GM12874 (cell line): ENCODE measurements around the gene SULF2.

Experiments
- TF ChIP-seq, protein P1 (sequence below): IDR thresholded peaks from 2 replicates; pipeline ENCODE4 v1.5.1; 2011; ENCODE audit warnings: low read depth, mild to moderate bottlenecking, control low read depth, low read length, moderate library complexity; ENCODE audit not compliant: insufficient read depth

Gene SULF2

DNA sequence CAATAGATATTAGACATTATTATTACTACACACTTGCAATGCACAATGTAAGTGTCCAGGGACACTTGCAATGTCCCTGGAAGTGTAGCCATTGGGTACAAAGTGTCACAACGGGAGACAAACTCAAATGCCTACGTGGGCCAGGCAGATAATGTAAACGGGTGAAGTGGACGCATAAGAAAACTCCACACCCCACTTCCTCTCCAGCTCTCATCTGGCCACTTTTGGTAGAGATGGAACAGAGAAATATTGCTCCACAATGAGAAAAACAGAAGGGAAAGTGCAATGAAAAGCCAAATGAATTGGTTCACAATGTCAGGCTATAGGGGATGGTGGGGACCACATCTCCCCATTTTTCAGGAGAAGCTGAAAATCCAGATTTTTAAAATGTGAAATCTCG lies 9.4 kb downstream of the SULF2 start:
- TF ChIP-seq, protein P1, sequence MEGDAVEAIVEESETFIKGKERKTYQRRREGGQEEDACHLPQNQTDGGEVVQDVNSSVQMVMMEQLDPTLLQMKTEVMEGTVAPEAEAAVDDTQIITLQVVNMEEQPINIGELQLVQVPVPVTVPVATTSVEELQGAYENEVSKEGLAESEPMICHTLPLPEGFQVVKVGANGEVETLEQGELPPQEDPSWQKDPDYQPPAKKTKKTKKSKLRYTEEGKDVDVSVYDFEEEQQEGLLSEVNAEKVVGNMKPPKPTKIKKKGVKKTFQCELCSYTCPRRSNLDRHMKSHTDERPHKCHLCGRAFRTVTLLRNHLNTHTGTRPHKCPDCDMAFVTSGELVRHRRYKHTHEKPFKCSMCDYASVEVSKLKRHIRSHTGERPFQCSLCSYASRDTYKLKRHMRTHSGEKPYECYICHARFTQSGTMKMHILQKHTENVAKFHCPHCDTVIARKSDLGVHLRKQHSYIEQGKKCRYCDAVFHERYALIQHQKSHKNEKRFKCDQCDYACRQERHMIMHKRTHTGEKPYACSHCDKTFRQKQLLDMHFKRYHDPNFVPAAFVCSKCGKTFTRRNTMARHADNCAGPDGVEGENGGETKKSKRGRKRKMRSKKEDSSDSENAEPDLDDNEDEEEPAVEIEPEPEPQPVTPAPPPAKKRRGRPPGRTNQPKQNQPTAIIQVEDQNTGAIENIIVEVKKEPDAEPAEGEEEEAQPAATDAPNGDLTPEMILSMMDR: no peak

DNA sequence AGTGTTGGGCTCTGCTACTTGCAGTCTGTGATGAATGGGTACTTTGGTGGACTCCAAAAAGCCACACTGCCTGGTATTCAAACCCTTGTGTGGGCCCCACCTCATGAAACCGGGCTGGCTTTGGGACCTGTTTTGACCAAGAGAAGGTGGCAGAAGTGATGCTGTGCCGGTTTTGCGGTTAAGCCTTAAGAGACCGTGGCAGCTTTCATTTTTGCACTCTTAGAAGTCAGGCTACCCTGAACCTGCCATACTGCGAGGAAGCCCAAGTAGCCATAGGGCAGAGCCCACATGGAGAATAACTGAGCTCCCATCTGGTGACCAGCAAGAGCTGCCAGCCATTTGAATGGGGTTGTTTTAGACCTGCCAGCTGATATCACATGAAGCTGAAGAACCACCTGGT lies 10.2 kb downstream of the SULF2 start:
- TF ChIP-seq, protein P1: no peak

DNA sequence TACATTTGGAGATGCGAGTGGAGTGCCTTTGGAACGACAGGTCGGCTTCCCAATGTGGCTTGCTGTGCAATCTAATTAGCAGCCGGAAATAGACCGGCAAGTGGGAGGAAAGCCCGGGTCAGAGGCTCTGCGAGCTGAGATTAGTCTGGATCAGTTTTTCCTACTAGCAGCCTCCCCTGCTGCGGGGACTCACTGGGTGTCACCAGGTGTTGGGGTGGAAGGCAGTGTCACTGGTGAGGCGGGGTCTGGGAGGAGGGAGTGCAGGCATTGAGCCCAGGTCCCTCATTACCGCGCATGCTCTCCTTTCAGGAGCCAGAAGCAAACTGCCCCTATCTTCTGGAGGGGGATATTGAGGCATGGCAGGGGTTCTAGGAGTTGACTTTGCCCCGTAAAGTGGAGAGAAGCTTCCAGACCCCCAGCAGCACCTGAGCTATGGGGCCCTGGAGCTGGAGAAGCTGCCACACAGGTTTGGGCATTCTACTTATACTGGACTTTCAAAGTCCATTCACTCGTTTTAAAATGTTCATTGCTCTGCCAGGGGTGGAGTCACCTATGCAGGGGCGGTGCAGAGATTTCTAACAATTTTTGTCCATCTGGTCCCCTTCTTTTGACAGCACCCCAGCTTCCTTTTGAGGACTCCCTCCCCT lies 11.0 kb downstream of the SULF2 start:
- TF ChIP-seq, protein P1: no peak

DNA sequence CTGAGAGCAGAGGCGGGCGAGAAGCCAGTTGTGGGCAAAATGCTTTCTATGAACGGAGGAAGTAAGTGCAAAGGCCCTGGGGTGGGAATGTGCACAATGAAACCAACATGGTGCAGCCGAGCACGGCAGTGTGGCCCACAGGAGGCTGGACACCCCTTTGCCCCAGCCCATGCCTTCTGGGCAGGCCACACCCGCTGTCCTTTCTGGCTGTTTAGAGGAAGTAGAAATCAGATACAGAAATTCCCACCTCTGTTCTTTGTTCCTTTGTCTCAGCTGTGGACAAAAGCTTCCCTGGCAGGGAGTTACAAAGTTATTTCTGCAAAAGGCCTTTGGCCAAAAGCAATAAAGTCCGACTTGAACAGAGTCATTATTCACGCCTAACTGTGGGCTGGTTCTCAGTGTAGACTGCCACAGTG lies 11.9 kb downstream of the SULF2 start:
- TF ChIP-seq, protein P1: no peak

DNA sequence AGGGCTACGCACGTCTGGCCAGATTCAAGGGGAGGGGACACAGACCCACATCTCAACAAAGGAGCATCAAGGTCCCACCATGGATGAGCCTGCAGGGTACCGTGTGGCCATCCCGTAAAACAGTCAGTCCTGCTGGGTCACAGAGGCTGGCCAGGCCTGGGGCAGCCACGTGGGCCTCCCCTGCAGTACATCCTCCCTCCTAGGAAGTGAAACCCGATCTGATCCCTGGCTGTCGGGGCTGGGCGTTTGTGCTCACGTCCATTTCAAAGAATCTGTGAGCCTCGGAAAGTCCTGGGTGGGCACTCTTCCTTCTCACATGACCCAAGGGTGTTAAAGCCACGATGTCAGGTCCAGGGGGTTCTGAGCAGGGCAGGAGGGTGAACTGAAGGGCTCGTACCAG lies 14.3 kb downstream of the SULF2 start:
- TF ChIP-seq, protein P1: no peak

DNA sequence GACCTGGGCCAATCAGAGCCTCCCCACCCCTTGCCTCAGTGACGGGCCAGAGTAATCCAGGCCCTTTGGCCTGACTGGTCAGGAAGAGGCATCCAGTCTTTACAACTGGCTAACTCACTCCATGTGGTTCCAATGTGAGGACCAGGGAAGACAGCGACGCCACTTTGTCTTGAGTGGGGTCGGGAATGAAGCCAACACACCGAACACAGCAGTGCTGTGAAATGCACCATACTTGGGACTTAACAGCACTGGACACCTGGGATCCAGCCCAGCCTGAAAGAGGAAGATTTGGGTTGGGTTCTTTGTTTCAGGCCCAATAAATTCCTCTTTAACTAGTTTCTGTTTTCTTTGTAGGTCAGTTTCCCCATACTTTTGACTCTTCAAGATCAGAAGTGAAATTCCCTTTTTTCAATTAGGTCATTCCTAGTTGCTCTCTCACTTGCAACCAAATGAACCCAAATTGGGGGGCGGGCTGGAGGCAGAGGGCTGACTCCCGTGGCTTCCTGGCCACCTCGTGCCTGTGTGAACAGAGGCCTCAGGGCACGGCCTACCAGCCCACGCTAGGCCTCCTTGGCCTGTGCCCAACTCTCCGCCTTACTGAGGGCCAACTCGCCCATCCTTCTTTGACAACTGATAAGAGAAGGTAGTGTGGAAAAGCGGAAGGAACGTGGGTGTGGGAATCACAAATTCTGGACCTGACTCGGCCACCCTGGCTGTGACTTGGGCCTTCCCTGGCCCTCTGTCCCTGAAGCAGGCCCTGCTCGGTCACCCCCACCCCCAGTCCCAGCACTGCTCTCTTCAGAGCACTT lies 17.1 kb downstream of the SULF2 start:
- TF ChIP-seq, protein P1: no peak

DNA sequence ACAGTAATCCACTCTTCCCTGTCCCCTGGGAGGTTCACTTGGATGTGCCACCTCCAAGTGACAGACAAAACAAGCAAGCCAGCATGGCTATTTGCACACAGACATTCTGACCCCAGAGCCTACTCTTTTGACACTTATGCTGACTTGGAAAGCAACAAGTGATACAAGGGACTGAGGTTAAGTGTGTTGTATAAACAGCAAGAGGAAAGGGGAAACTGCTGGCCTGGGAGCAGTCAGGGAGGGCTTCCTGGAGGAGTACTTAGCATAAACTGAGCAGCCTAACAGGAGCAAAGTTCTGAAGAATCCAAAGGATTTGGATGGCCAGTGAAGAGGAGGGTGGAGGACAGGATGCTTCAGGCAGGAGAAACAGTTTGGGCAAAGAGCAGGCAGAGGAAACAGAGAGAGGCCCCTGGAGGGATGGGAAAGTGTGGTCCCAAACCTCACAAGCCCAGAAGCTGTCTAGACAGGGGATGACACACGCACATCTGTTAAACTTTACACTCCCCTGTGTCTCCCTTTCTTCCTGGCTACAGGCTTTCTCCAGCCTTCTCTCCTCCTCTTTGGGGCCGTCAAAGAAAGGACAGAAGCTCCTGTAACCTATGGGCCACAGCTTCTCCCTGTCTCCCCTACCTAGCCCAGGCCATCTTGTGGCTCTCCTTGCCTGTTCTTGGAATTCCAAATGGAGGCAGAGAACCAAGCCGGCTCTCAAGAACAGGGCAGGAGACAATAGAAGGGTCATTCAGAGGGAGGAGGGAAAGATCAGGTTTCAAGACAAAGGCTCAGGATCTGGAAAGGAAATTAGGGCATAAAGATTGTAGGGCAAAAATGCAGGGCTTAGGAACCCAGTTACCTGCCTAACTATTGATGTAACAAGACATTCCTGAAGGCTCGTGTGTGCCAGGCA lies 19.3 kb downstream of the SULF2 start:
- TF ChIP-seq, protein P1: no peak
